GM19025 (cell line): ENCODE results near the gene CTSW.

Experiments used
- ATAC-seq: cut with Tn5 transposase; IDR thresholded peaks from one replicate; pipeline ENCODE4 v1.9.1; 2021; ENCODE audit warnings: mild to moderate bottlenecking, low read depth, moderate library complexity; ENCODE audit not compliant: unreplicated experiment

The CTSW gene

GRCh38 chr11:65898656-65899355 lies 19.2 kb downstream of the CTSW start:
- no peak for ATAC-seq

GRCh38 chr11:65899356-65900124 lies 19.9 kb downstream of the CTSW start:
- no peak for ATAC-seq

GRCh38 chr11:65900125-65900898 lies 20.7 kb downstream of the CTSW start, which contains the start of gene FOSL1:
Gene FOSL1, minus strand, starts transcription at chr11:65900388. Its CDS starts 49 bp downstream, at chr11:65900339.
- peak; percentile 85 for ATAC-seq

GRCh38 chr11:65900899-65901180 lies 21.2 kb downstream of the CTSW start:
- ATAC-seq, result no peak

GRCh38 chr11:65903068-65903481 lies 23.4 kb downstream of the CTSW start:
- ATAC-seq, result no peak

- no peak for ATAC-seq
These were observed 24.1 kb downstream of the CTSW start for GRCh38 chr11:65903715-65904114.

GRCh38 chr11:65906602-65907001 lies 27.0 kb downstream of the CTSW start:
- no peak for ATAC-seq

- no peak for ATAC-seq
These were observed 28.2 kb downstream of the CTSW start for GRCh38 chr11:65907878-65908277.

GRCh38 chr11:65911682-65912568 lies 32.3 kb downstream of the CTSW start:
- no peak for ATAC-seq

- ATAC-seq, result no peak
These were observed 33.2 kb downstream of the CTSW start for GRCh38 chr11:65912845-65913244.

- no peak for ATAC-seq
These were observed 35.6 kb downstream of the CTSW start for GRCh38 chr11:65915101-65915820.

- ATAC-seq, result no peak
These were observed 36.2 kb downstream of the CTSW start for GRCh38 chr11:65915821-65916251.

GRCh38 chr11:65916391-65916790 lies 36.8 kb downstream of the CTSW start:
- no peak for ATAC-seq

GRCh38 chr11:65917077-65917433 lies 37.4 kb downstream of the CTSW start:
- no peak for ATAC-seq

GRCh38 chr11:65917434-65918210 lies 38.0 kb downstream of the CTSW start:
- ATAC-seq, result no peak

GRCh38 chr11:65918211-65919140 lies 38.8 kb downstream of the CTSW start, which contains the start of gene C11orf68:
Gene C11orf68, minus strand, starts transcription at chr11:65919062. Its CDS starts 31 bp downstream, at chr11:65919031.
- peak; percentile 43 for ATAC-seq

- ATAC-seq, result peak; percentile 85
These were observed 39.5 kb downstream of the CTSW start, which contains the start of gene DRAP1 for GRCh38 chr11:65919141-65919572. Gene DRAP1, plus strand, starts transcription at chr11:65919426. Its CDS starts 76 bp downstream, at chr11:65919502.
